HepG2 (cell line): Measurements from ENCODE around the gene PADI2. TPM values are rescaled to one million over a fixed set of nuclear protein-coding genes. Genes with fewer than 3 reads are reported as not detected.

Source experiments
- ATAC-seq: fragments of 200-7000 bp; cut with Tn5 transposase; 3 replicates; pipeline ENCODE4 v1.9.1; 2020; ENCODE audit warnings: mild to moderate bottlenecking, moderate library complexity
- BruUV-seq: library from RNA; stranded (reverse); fragments of 400-500 nt; replicated peaks from 2 replicates; lab custom pipeline; 2021; lab: Mats Ljungman, UMichigan
- CTCF ChIA-PET: fragments of 300-600 bp; formaldehyde crosslinking; extraction: SDS; loops from one replicate; lab custom pipeline; 2021; ENCODE audit warnings: low total read pairs, inconsistent platforms, low intra/inter-chr PET ratio; lab: Yijun Ruan, JAX
- POLR2A ChIA-PET: fragments of 350-600 bp; sonication (Branson Sonifier 250); formaldehyde crosslinking; loops from one replicate; lab custom pipeline; 2020; ENCODE audit warnings: antibody characterized with exemption, inconsistent platforms; lab: Yijun Ruan, JAX
- DNase-seq: peaks from one replicate; pipeline ENCODE4 v3.0.0-alpha.2; 2015; ENCODE audit warnings: low spot score
- FAIRE-seq: peaks from 3 replicates; lab custom pipeline; 2011; peaks lifted over from hg19 to GRCh38; lab: Jason Lieb, UNC
- H2AFZ ChIP-seq: one replicate; pipeline ENCODE4 v1.6.1; 2011; ENCODE audit warnings: low read length, inconsistent platforms
- H3K27ac ChIP-seq: fragments of 300-600 bp; 3 replicates; pipeline ENCODE4 v1.8.0; 2011; ENCODE audit warnings: mixed run types, mild to moderate bottlenecking, mixed read lengths, low read length, inconsistent platforms; ENCODE audit not compliant: insufficient read depth; ENCODE audit errors: extremely low read length
- H3K27me3 ChIP-seq, 2 experiments: fragments of 200-600 bp in 1 of 2; 2 replicates in 1 of 2; 3 replicates in 1 of 2; pipeline versions ENCODE4 v1.6.0 to v1.8.0; 2011; ENCODE audit warnings: low read length in 2 of 2, mild to moderate bottlenecking in 2 of 2, moderate library complexity in 2 of 2, inconsistent platforms in 1 of 2; ENCODE audit not compliant: insufficient read depth in 2 of 2, control insufficient read depth in 1 of 2
- H3K36me3 ChIP-seq, 2 experiments: fragments of 200-600 bp in 1 of 2; replicated peaks in 1 of 2; 2 replicates in 1 of 2; 3 replicates in 1 of 2; pipeline versions ENCODE4 v1.5.1 to v1.8.0; 2011; ENCODE audit warnings: low read length in 2 of 2, inconsistent platforms in 1 of 2; ENCODE audit not compliant: insufficient read depth in 2 of 2, control insufficient read depth in 1 of 2
- H3K4me1 ChIP-seq: 2 replicates; pipeline ENCODE4 v1.5.1; 2012; ENCODE audit warnings: low read length, inconsistent platforms; ENCODE audit not compliant: insufficient read depth
- H3K4me2 ChIP-seq: 2 replicates; pipeline ENCODE4 v1.6.0; 2011; ENCODE audit warnings: low read depth, low read length, inconsistent platforms
- H3K4me3 ChIP-seq, 3 experiments: fragments of 200-600 bp in 1 of 3; sonication (generic), shearing (Covaris generic) in 1 of 3; replicated peaks in 1 of 3; 2 replicates each; pipeline ENCODE4 v1.5.1; 2011 to 2016; ENCODE audit warnings: low read length in 3 of 3, inconsistent platforms in 2 of 3, low read depth in 2 of 3, mild to moderate bottlenecking in 2 of 3, control low read depth in 1 of 3, mixed read lengths in 1 of 3; ENCODE audit not compliant: insufficient read depth in 1 of 3
- H3K79me2 ChIP-seq: one replicate; pipeline ENCODE4 v1.6.1; 2011; ENCODE audit warnings: low read length, inconsistent platforms; ENCODE audit not compliant: insufficient read depth
- H3K9ac ChIP-seq: 2 replicates; pipeline ENCODE4 v1.6.0; 2011; ENCODE audit warnings: mild to moderate bottlenecking, low read depth, low read length, inconsistent platforms; ENCODE audit not compliant: insufficient read depth
- H3K9me3 ChIP-seq: 2 replicates; pipeline ENCODE4 v1.5.1; 2012; ENCODE audit warnings: mild to moderate bottlenecking, low read length
- H4K20me1 ChIP-seq: 2 replicates; pipeline ENCODE4 v1.6.0; 2011; ENCODE audit warnings: inconsistent platforms, mild to moderate bottlenecking, low read length, moderate library complexity; ENCODE audit not compliant: insufficient read depth
- DPF2 ChIP-seq: sonication (generic); formaldehyde crosslinking; IDR thresholded peaks from 2 replicates; pipeline ENCODE4 v1.4.0; 2020; ENCODE audit warnings: mild to moderate bottlenecking, low read depth, missing genetic modification reagents, borderline replicate concordance
- EZH2 ChIP-seq: conservative IDR thresholded peaks from 2 replicates; pipeline ENCODE4 v1.6.1; 2012; ENCODE audit warnings: mild to moderate bottlenecking, low read depth, low read length, moderate library complexity
- JDP2 ChIP-seq: sonication (generic); formaldehyde crosslinking; IDR thresholded peaks from 2 replicates; pipeline ENCODE4 v1.8.1; 2022; ENCODE audit warnings: missing genetic modification reagents, borderline replicate concordance
- PHB2 ChIP-seq: fragments of 450-650 bp; IDR thresholded peaks from 2 replicates; pipeline ENCODE4 v1.6.1; 2018; ENCODE audit not compliant: partially characterized antibody
- PPARG ChIP-seq: conservative IDR thresholded peaks from 2 replicates; pipeline ENCODE4 v1.6.1; 2016; ENCODE audit warnings: missing biosample characterization, missing genetic modification reagents
- UBTF ChIP-seq: sonication (generic); formaldehyde crosslinking; IDR thresholded peaks from 2 replicates; pipeline ENCODE4 v1.4.0; 2020; ENCODE audit warnings: mild to moderate bottlenecking, missing genetic modification reagents
- ZFP90 ChIP-seq: sonication (generic); formaldehyde crosslinking; IDR thresholded peaks from 2 replicates; pipeline ENCODE4 v1.8.0; 2022; ENCODE audit warnings: missing genetic modification reagents, mild to moderate bottlenecking, inconsistent platforms, borderline replicate concordance
- ZMAT3 ChIP-seq: sonication (generic); formaldehyde crosslinking; conservative IDR thresholded peaks from 2 replicates; pipeline ENCODE4 v1.7.0; 2021; ENCODE audit warnings: missing genetic modification reagents
- ZNF276 ChIP-seq: sonication (generic); formaldehyde crosslinking; IDR thresholded peaks from 2 replicates; pipeline ENCODE4 v1.4.0; 2020; ENCODE audit warnings: mild to moderate bottlenecking, low read depth, missing genetic modification reagents
- ZNF556 ChIP-seq: sonication (generic); formaldehyde crosslinking; IDR thresholded peaks from 2 replicates; pipeline ENCODE4 v1.4.0; 2020; ENCODE audit warnings: mild to moderate bottlenecking, missing genetic modification reagents, borderline replicate concordance
- ZNF709 ChIP-seq: sonication (generic); formaldehyde crosslinking; IDR thresholded peaks from 2 replicates; pipeline ENCODE4 v1.5.0; 2020; ENCODE audit warnings: mild to moderate bottlenecking, missing genetic modification reagents
- ZNF737 ChIP-seq: sonication (generic); formaldehyde crosslinking; IDR thresholded peaks from 2 replicates; pipeline ENCODE4 v1.5.0; 2020; ENCODE audit warnings: missing genetic modification reagents, mild to moderate bottlenecking, borderline replicate concordance
- ZNF883 ChIP-seq: sonication (generic); formaldehyde crosslinking; IDR thresholded peaks from 2 replicates; pipeline ENCODE4 v1.5.1; 2020; ENCODE audit warnings: mild to moderate bottlenecking, missing genetic modification reagents; ENCODE audit errors: not compliant biosample characterization
- ZSCAN30 ChIP-seq: sonication (generic); formaldehyde crosslinking; IDR thresholded peaks from 2 replicates; pipeline ENCODE4 v1.5.0; 2020; ENCODE audit warnings: mild to moderate bottlenecking, missing genetic modification reagents
- WGBS: methylation state at CpG from one replicate; pipeline ENCODE4 v1.1.6; 2017; ENCODE audit warnings: low lambda C conversion rate; 5-methylcytosine and 5-hydroxymethylcytosine counted together
- in situ Hi-C: cut with HindIII; loops from 2 replicates; pipeline ENCODE4 v1.10.0; 2017; ENCODE audit warnings: low pct_unique_long_range_greater_than_20kb; ENCODE audit not compliant: extremely low pct_ligation_motif_present
- intact Hi-C: fragments of 100-400 bp; cut with micrococcal nuclease; formaldehyde crosslinking; loops from one replicate; pipeline ENCODE4 v1.10.0; 2022; ENCODE audit not compliant: unreplicated experiment
- polyA plus RNA-seq, 8 experiments: library from polyadenylated mRNA; depleted of rRNA in 3 of 8; stranded (reverse) in 7 of 8; unstranded in 1 of 8; fragments of >200 nt; fragmentation: Illumina TruSeq in 4 of 8; extraction: Trizol in 4 of 8; gene quantifications; 2 replicates each; pipeline versions ENCODE4 v1.2.1 to v1.2.3, GENCODE V29; 2011 to 2016; ENCODE audit warnings: low read depth in 4 of 8, missing spikeins in 1 of 8, mixed read lengths in 1 of 8; ENCODE audit not compliant: insufficient read depth in 1 of 8
- total RNA-seq, 5 experiments: library from RNA; depleted of rRNA; stranded (reverse); fragments of >200 nt; fragmentation: Illumina TruSeq; extraction: Trizol; gene quantifications; 2 replicates each; pipeline ENCODE4 v1.2.3, GENCODE V29; 2016; ENCODE audit warnings: low read depth in 1 of 5
- TF ChIP-seq, protein P1 (sequence below): sonication (generic); formaldehyde crosslinking; IDR thresholded peaks from 2 replicates; pipeline ENCODE4 v1.5.0; 2020; ENCODE audit warnings: missing genetic modification reagents

Gene PADI2
- total and polyA plus RNA-seq, 2 of the 13 experiments (the other 11 are each of a cell fraction or from before 2014, with no cell fraction given) = not detected

DNA sequence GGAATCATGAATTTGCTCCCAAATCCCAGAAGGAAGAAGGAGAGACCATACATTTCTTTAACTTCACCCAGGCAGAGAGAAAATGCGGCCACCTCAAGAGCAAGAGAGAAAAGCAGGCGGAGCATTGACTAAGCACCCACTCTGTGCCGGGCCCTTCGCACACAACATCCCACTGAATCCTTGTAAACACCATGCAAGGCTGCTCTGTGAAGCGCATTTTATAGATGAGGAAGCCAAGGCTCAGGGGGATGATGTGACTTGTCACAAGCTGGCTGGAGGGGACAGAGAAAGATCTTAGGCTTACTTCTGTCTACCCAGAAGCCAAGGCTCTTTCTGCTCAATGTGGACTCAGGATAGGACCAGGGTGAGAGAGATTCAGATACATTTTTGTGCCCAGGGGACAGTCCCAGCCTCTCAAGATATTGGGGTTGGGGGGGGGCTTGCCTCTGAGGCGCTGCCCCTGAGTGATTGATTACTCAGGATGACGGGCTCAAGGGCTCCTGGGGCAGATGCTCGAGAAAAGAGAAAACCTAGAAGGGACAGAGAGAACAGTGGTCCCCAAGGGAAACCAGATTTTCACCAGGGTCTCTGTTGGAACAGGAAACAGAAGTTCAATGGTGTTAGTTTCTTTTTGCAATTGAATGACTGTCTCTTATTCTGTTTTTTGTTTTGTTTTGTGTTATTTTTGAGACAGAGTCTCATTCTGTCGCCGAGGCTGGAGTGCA is 19.5 kb downstream of the PADI2 start:
- ATAC-seq (no peak), DNase-seq (no peak), FAIRE-seq (no peak)
- no peak for TF ChIP-seq ZNF883 (CRISPR knock-in tag)
- TF ChIP-seq DPF2 (CRISPR knock-in tag) = no peak
- no peak for TF ChIP-seq ZSCAN30
- TF ChIP-seq ZNF709 (CRISPR knock-in tag) = no peak
- no peak for TF ChIP-seq ZNF556 (CRISPR knock-in tag)
- no peak for TF ChIP-seq ZNF276 (CRISPR knock-in tag)
- no peak for TF ChIP-seq ZNF737 (CRISPR knock-in tag)
- no peak for TF ChIP-seq EZH2
- no peak for TF ChIP-seq JDP2 (CRISPR knock-in tag)
- TF ChIP-seq, protein P1, sequence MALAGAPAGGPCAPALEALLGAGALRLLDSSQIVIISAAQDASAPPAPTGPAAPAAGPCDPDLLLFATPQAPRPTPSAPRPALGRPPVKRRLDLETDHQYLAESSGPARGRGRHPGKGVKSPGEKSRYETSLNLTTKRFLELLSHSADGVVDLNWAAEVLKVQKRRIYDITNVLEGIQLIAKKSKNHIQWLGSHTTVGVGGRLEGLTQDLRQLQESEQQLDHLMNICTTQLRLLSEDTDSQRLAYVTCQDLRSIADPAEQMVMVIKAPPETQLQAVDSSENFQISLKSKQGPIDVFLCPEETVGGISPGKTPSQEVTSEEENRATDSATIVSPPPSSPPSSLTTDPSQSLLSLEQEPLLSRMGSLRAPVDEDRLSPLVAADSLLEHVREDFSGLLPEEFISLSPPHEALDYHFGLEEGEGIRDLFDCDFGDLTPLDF (CRISPR knock-in tag) = no peak
- no peak for TF ChIP-seq ZFP90 (CRISPR knock-in tag)
- TF ChIP-seq PPARG (CRISPR knock-in tag) = no peak
- no peak for TF ChIP-seq PHB2
- no peak for TF ChIP-seq ZMAT3 (CRISPR knock-in tag)
- TF ChIP-seq UBTF = no peak
- CTCF ChIA-PET = no interaction called here
- H3K79me2 ChIP-seq = no peaks in the 10 kb centered on the region
- WGBS = 67% methylated on average over 10 of the region's 10 CpGs
- H3K4me3 ChIP-seq = no peak overlapping the region
- no peak overlapping the region for H3K9ac ChIP-seq
- H3K27ac ChIP-seq = no peak overlapping the region
- intact Hi-C loops = no loop called here
- no TSS peak for BruUV-seq
- POLR2A ChIA-PET = no interaction called here
- in situ Hi-C loops = no loop called here
- peaks cover 20% of the 10 kb centered on the region for H3K4me1 ChIP-seq
- no peaks in the 10 kb centered on the region for H3K36me3 ChIP-seq
- no peaks in the 10 kb centered on the region for H4K20me1 ChIP-seq
- no peak overlapping the region for H2AFZ ChIP-seq
- H3K9me3 ChIP-seq = no peaks in the 10 kb centered on the region
- peaks cover 0 to 26% of the 10 kb centered on the region in 2 experiments; a peak in 2 of 5 replicates for H3K27me3 ChIP-seq
- H3K4me2 ChIP-seq = no peak overlapping the region
